Measurements from ENCODE around the gene SOX6.

SOX6 gene

DNA sequence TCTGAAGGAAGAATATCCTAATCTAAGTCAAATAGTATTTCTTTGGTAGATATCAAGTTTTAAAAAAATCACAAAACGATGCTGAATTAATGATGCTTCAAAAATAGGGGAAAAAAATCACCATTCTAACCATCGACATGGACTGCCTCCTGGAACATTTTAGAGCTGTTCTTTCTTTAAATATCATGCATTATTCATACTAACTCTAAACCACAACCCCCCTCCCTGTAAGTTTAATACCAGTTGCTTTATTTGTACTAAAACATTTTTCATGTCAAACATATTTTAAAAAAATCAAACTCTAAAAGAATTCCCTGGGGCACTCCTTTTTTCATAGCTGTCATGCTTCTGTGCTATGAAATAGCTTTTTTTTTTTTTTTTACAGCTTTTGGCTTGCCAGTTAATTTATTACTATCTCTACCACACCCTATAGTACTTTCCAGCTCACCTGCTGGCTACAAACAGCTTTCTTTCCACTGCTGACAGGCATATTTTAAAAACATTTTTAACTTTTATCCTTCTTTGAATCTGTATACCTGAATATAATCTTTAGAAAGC is 256.9 kb downstream of the SOX6 start:
- TF ChIP-seq, protein P1, sequence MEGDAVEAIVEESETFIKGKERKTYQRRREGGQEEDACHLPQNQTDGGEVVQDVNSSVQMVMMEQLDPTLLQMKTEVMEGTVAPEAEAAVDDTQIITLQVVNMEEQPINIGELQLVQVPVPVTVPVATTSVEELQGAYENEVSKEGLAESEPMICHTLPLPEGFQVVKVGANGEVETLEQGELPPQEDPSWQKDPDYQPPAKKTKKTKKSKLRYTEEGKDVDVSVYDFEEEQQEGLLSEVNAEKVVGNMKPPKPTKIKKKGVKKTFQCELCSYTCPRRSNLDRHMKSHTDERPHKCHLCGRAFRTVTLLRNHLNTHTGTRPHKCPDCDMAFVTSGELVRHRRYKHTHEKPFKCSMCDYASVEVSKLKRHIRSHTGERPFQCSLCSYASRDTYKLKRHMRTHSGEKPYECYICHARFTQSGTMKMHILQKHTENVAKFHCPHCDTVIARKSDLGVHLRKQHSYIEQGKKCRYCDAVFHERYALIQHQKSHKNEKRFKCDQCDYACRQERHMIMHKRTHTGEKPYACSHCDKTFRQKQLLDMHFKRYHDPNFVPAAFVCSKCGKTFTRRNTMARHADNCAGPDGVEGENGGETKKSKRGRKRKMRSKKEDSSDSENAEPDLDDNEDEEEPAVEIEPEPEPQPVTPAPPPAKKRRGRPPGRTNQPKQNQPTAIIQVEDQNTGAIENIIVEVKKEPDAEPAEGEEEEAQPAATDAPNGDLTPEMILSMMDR (IDR thresholded peaks at IDR 0.05), result no peak
- no peak overlapping the region for H3K27ac ChIP-seq
- no peak overlapping the region for H3K4me3 ChIP-seq (ENCODE audit: low read depth in 1 of 2, low read length in 1 of 2)

DNA sequence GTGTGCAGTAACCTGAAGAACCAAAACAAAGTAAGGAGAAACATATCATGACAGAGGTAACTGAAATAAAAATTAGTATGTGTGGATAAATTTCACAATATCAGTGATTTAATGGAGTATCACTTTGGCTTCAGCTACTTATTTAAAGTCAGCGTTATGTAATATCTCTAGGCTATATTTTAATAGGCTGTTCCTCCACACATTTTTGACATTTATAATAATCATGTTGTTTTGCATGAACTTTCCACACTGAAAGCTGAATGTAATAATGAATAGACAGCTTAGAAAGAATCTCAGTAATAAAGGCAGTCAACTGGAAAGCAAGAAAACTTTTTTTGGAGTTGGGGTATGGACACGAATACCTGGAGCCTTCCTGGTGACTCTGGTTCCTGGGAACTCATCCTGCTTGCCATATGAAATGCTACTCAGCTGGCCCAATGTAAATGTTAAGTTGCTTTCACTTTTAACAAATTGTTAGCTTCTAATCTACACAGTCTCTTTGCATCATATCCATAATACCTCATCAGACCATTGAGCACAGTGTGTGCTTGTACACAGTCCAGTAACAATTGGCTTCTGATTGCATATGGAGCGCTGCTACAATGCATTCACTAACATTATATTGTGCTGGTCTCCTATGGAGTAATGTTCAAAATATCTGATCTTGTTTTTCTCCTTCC is 257.7 kb downstream of the SOX6 start:
- no peaks in the 10 kb centered on the region for H3K9me3 ChIP-seq
- no peaks in the 10 kb centered on the region for H3K36me3 ChIP-seq
- H3K27ac ChIP-seq, result no peak overlapping the region
- H3K4me3 ChIP-seq (ENCODE audit: low read depth in 1 of 2, low read length in 1 of 2), result no peak overlapping the region
- H3K27me3 ChIP-seq, result no peaks in the 10 kb centered on the region
- TF ChIP-seq, protein P1 (IDR thresholded peaks at IDR 0.05), result no peak
- no peaks in the 10 kb centered on the region for H3K4me1 ChIP-seq (ENCODE audit: control insufficient read depth in 1 of 2, insufficient read depth in 1 of 2, low read depth in 1 of 2, low read length in 1 of 2)

More for the DNA sequence above, 256.9 kb downstream of the SOX6 start:
- Histone ChIP-seq H3K27me3 (no peaks in the 10 kb centered on the region), H3K36me3 (no peaks in the 10 kb centered on the region), H3K4me1 (ENCODE audit: control insufficient read depth in 1 of 2, insufficient read depth in 1 of 2, low read depth in 1 of 2, low read length in 1 of 2) (no peaks in the 10 kb centered on the region), H3K9me3 (no peaks in the 10 kb centered on the region)

DNA sequence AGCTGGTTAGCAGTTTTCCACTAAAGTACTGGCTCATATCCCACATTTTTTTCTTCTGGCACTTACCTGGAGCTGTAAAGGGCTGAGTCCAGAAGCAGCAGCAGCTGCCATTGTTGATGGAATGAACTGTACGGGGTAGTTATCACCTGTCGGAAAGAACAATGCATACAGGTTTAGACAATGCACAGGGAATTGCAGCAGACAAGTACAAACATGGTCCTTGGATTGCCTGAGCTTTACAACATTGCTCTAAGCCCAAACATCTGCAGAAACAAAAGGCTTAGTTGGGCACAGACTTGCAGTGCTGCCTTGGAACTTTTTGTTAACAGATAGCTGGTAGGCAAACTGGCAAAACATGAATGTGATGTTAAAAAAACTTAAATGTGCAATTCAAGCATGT is 258.8 kb downstream of the SOX6 start:
- Histone ChIP-seq H3K9me3 (no peaks in the 10 kb centered on the region), H3K27me3 (no peaks in the 10 kb centered on the region), H3K4me3 (ENCODE audit: low read depth in 1 of 2, low read length in 1 of 2) (no peak overlapping the region), H3K27ac (no peak overlapping the region), H3K36me3 (no peaks in the 10 kb centered on the region), H3K4me1 (ENCODE audit: control insufficient read depth in 1 of 2, insufficient read depth in 1 of 2, low read depth in 1 of 2, low read length in 1 of 2) (no peaks in the 10 kb centered on the region)
- TF ChIP-seq, protein P1 (IDR thresholded peaks at IDR 0.05), result no peak

DNA sequence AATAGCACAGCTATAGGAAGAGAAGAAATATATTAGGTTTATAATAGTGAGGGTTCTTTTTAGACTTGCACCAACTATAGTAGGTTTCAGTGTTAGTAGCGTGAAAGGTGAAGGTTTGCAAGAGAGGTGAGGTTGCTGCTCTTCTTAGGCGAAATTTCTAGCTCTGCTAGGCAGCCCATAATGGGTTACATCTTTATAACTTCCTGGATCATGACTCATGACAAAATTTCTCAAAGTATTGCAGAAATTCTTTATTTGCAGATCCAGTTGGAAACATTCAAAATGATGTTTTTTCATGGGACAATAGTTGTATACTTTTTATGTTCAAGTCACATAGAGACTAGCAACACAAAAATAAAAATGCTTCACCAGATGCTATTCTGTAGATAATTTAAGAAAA is 260.0 kb downstream of the SOX6 start:
- Histone ChIP-seq H3K4me1 (ENCODE audit: control insufficient read depth in 1 of 2, insufficient read depth in 1 of 2, low read depth in 1 of 2, low read length in 1 of 2) (no peaks in the 10 kb centered on the region), H3K9me3 (no peaks in the 10 kb centered on the region), H3K27me3 (no peaks in the 10 kb centered on the region), H3K36me3 (no peaks in the 10 kb centered on the region), H3K4me3 (ENCODE audit: low read depth in 1 of 2, low read length in 1 of 2) (no peak overlapping the region), H3K27ac (no peak overlapping the region)
- TF ChIP-seq, protein P1 (IDR thresholded peaks at IDR 0.05), result no peak

DNA sequence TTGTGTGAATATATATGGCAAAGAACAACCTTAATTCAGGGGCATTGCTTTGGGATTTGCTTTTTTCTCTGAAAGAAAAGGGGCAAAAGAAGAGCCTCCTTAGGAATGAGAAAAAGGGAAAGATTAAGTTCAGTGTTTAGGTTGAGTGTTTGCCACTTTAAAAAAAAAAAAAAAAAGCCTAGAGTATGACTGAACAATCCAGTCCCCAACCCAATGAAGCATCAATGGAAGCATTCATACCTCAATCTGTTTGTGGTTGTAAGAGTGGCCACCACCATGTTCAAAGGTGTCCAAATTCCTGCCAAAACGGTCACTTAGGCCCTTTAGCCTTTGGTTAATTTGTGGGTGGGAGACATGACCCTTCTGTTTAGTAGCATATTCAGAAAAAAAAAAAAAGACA is 260.6 kb downstream of the SOX6 start:
- H3K27ac ChIP-seq, result no peak overlapping the region
- H3K36me3 ChIP-seq, result no peaks in the 10 kb centered on the region
- H3K9me3 ChIP-seq, result no peaks in the 10 kb centered on the region
- H3K27me3 ChIP-seq, result no peaks in the 10 kb centered on the region
- no peak overlapping the region for H3K4me3 ChIP-seq (ENCODE audit: low read depth in 1 of 2, low read length in 1 of 2)
- no peaks in the 10 kb centered on the region for H3K4me1 ChIP-seq (ENCODE audit: control insufficient read depth in 1 of 2, insufficient read depth in 1 of 2, low read depth in 1 of 2, low read length in 1 of 2)
- TF ChIP-seq, protein P1 (IDR thresholded peaks at IDR 0.05), result no peak
